Activated T-helper 1 cell treated with anti-CD3 and anti-CD28 coated beads, Interleukin-2, amount 50 U/mL, for 16 hours (primary cell): Measurements from ENCODE around the gene CCDC148.
"Not testable (repeated sequence)": the region's sequence is repeated elsewhere in the genome, so short reads cannot be mapped to it uniquely, and the experiment has no call there.

Experiments used
- DNase-seq, 2 donors: peaks; one replicate each; pipeline ENCODE4 v3.0.0-alpha.2; 2020; ENCODE audit warnings: low read depth in 1 of 2, low spot score in 1 of 2

The CCDC148 gene

GRCh38 chr2:158439062-158439461 lies 17.5 kb downstream of the CCDC148 start:
- DNase-seq: not testable (repeated sequence)

- DNase-seq: not testable (repeated sequence)
These were observed 22.8 kb downstream of the CCDC148 start for GRCh38 chr2:158433716-158434115.

GRCh38 chr2:158432117-158432516 lies 24.4 kb downstream of the CCDC148 start:
- DNase-seq: no peak

- no peak for DNase-seq
These were observed 42.0 kb downstream of the CCDC148 start for GRCh38 chr2:158414538-158414937.

GRCh38 chr2:158413581-158413980 lies 43.0 kb downstream of the CCDC148 start:
- DNase-seq: no peak

GRCh38 chr2:158412206-158412605 lies 44.3 kb downstream of the CCDC148 start:
- no peak for DNase-seq

- no peak for DNase-seq
These were observed 44.8 kb downstream of the CCDC148 start for GRCh38 chr2:158411748-158412147.

- DNase-seq: no peak
These were observed 46.4 kb downstream of the CCDC148 start for GRCh38 chr2:158410132-158410531.

GRCh38 chr2:158407031-158407430 lies 49.5 kb downstream of the CCDC148 start:
- DNase-seq: no peak

GRCh38 chr2:158405341-158405740 lies 51.2 kb downstream of the CCDC148 start:
- DNase-seq: no peak

GRCh38 chr2:158403237-158403636 lies 53.3 kb downstream of the CCDC148 start:
- DNase-seq: no peak

- DNase-seq: no peak
These were observed 53.9 kb downstream of the CCDC148 start for GRCh38 chr2:158402665-158403064.

GRCh38 chr2:158395166-158395565 lies 61.4 kb downstream of the CCDC148 start:
- DNase-seq: no peak

- no peak for DNase-seq
These were observed 62.1 kb downstream of the CCDC148 start for GRCh38 chr2:158394453-158394852.

- DNase-seq: no peak
These were observed 62.7 kb downstream of the CCDC148 start for GRCh38 chr2:158393886-158394285.

GRCh38 chr2:158392687-158393086 lies 63.9 kb downstream of the CCDC148 start:
- no peak for DNase-seq

- no peak for DNase-seq
These were observed 64.7 kb downstream of the CCDC148 start for GRCh38 chr2:158391876-158392275.

GRCh38 chr2:158391361-158391760 lies 65.2 kb downstream of the CCDC148 start:
- no peak for DNase-seq

GRCh38 chr2:158388159-158388558 lies 68.4 kb downstream of the CCDC148 start:
- DNase-seq: no peak

- DNase-seq: no peak
These were observed 70.9 kb downstream of the CCDC148 start for GRCh38 chr2:158385646-158386045.

GRCh38 chr2:158381978-158382377 lies 74.6 kb downstream of the CCDC148 start:
- no peak for DNase-seq

GRCh38 chr2:158381205-158381604 lies 75.3 kb downstream of the CCDC148 start:
- DNase-seq: no peak

GRCh38 chr2:158380746-158381145 lies 75.8 kb downstream of the CCDC148 start:
- DNase-seq: no peak

GRCh38 chr2:158378926-158379325 lies 77.6 kb downstream of the CCDC148 start:
- DNase-seq: no peak
